ENCODE results near the gene ZNF281. TPM values are rescaled to one million over a fixed set of nuclear protein-coding genes. Genes with fewer than 3 reads are reported as not detected.

ZNF281 gene
- total and polyA plus RNA-seq, 10 donors, result 4.4 to 34.8 (median 21.0) TPM

DNA sequence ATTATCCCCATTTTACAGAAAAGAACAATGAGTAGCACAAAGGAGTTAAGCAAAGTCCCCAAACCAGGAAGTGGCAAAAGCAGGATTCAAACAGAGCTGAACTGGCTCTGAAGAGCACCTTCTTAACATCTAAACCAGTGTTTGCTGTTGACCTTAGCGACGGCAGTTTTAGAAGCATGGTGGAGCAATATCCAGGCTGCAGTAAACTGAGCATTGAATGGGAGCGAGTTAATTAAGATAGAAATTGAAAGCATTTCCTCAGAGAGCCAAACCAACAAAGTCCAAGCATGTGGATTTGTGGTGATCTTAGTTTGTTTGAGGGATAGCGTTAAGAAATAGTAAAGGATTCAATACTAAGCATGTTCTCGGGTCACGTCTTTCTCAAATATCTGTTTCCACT, 13.4 kb upstream of the ZNF281 start:
- Histone ChIP-seq H3K9me3 (no peaks in the 10 kb centered on the region), H3K4me3 (no peak overlapping the region), H3K27me3 (replicated peaks in 1 of 7) (no peaks in the 10 kb centered on the region), H3K4me1 (no peaks in the 10 kb centered on the region), H3K36me3 (no peaks in the 10 kb centered on the region), H3K27ac (no peak overlapping the region)
- WGBS, 5 donors, result 91 to 97% (median 93%) methylated on average over 6 of the region's 6 CpGs
- intact Hi-C loops (cut with DNase I; ENCODE audit: low total_unique reads), result no loop called here
- TF ChIP-seq, protein P1, sequence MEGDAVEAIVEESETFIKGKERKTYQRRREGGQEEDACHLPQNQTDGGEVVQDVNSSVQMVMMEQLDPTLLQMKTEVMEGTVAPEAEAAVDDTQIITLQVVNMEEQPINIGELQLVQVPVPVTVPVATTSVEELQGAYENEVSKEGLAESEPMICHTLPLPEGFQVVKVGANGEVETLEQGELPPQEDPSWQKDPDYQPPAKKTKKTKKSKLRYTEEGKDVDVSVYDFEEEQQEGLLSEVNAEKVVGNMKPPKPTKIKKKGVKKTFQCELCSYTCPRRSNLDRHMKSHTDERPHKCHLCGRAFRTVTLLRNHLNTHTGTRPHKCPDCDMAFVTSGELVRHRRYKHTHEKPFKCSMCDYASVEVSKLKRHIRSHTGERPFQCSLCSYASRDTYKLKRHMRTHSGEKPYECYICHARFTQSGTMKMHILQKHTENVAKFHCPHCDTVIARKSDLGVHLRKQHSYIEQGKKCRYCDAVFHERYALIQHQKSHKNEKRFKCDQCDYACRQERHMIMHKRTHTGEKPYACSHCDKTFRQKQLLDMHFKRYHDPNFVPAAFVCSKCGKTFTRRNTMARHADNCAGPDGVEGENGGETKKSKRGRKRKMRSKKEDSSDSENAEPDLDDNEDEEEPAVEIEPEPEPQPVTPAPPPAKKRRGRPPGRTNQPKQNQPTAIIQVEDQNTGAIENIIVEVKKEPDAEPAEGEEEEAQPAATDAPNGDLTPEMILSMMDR (IDR thresholded peaks at IDR 0.05 in 8 of 11, conservative IDR thresholded peaks at IDR 0.05 in 3 of 11), result no peak
- no peak for TF ChIP-seq POLR2AphosphoS5 (IDR thresholded peaks at IDR 0.05)
- no peak for TF ChIP-seq POLR2A (IDR thresholded peaks at IDR 0.05)
- DNase-seq, result no peak

DNA sequence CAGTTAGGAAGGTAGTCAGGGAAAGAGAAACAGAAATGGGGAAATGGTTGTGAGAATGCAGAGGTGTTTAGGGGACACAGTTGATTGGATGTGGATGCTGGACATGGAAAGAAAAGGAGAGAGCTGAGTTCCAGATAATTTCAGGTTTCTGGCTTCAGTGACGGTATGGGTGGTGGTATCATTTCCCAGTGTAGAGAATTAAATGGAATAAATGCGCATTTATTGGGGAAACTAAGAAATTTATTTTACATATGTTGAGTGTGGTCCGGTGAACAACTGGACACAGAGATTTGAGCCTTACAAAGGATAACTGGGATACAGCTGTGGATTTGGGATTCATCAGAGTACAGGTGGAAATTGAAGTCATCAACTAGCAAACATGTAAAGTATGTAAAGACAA, 12.4 kb upstream of the ZNF281 start:
- H3K4me3 ChIP-seq, result no peak overlapping the region
- no peak for DNase-seq
- H3K36me3 ChIP-seq, result no peaks in the 10 kb centered on the region
- no peaks in the 10 kb centered on the region for H3K9me3 ChIP-seq
- intact Hi-C loops (cut with DNase I; ENCODE audit: low total_unique reads), result no loop called here
- TF ChIP-seq POLR2A (IDR thresholded peaks at IDR 0.05), result no peak
- TF ChIP-seq, protein P1 (IDR thresholded peaks at IDR 0.05 in 8 of 11, conservative IDR thresholded peaks at IDR 0.05 in 3 of 11), result no peak
- no peak for TF ChIP-seq POLR2AphosphoS5 (IDR thresholded peaks at IDR 0.05)
- H3K27me3 ChIP-seq (replicated peaks in 1 of 7), result no peaks in the 10 kb centered on the region
- no peak overlapping the region for H3K27ac ChIP-seq
- no peaks in the 10 kb centered on the region for H3K4me1 ChIP-seq
- WGBS, 5 donors, result 96 to 98% (median 97%) methylated on average over 3 of the region's 3 CpGs

DNA sequence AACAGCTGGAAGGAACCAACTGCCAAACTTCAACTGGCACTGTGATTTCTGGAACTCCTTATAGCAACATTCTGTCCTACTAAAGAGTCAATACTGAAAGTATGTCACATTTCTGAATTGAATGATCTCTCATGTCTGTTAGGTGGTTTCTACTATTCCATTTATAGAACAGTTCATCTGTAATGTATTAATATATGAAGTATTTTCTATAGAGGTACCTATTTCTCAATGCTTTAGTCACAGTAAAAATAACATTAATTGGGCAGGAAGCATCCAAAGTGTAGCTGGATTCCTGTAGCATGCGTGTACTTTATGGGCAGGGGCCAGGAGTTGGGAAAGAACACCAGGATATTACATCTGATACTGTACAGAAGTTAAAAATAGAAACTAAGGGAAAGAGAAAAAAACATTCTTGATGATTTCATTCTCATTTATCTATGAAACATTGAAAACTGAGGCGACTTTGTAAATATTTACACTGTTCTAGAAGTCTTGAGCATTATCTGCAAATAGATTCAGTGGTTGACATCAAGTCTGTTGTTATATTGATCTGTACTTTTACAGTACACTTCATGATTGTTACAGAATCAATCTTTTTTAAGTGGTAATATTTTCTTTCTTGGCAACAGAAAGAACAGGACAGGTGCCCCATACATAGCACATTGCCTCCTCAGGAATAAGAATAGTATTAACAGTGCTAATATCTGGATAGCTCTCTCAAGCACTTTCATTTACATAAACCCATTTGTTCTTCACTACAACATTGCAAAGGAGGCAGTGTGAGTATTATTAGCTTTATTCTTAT, 6.2 kb upstream of the ZNF281 start:
- peak overlapping the region in 4 of 8 donors; percentile 10 to 48 (median 20) for H3K27ac ChIP-seq
- H3K4me1 ChIP-seq, result peaks cover 0 to 16% (median 6%) of the 10 kb centered on the region in 6 donors
- no peaks in the 10 kb centered on the region for H3K36me3 ChIP-seq
- TF ChIP-seq, protein P1 (IDR thresholded peaks at IDR 0.05 in 8 of 11, conservative IDR thresholded peaks at IDR 0.05 in 3 of 11), result no peak
- no peak for TF ChIP-seq POLR2AphosphoS5 (IDR thresholded peaks at IDR 0.05)
- no peak for TF ChIP-seq POLR2A (IDR thresholded peaks at IDR 0.05)
- 39 to 71% (median 45%) methylated on average over 2 of the region's 2 CpGs for WGBS, 5 donors
- no peaks in the 10 kb centered on the region for H3K27me3 ChIP-seq (replicated peaks in 1 of 7)
- intact Hi-C loops (cut with DNase I; ENCODE audit: low total_unique reads), result no loop called here
- DNase-seq, result no peak
- H3K4me3 ChIP-seq, result no peak overlapping the region
- no peaks in the 10 kb centered on the region for H3K9me3 ChIP-seq

DNA sequence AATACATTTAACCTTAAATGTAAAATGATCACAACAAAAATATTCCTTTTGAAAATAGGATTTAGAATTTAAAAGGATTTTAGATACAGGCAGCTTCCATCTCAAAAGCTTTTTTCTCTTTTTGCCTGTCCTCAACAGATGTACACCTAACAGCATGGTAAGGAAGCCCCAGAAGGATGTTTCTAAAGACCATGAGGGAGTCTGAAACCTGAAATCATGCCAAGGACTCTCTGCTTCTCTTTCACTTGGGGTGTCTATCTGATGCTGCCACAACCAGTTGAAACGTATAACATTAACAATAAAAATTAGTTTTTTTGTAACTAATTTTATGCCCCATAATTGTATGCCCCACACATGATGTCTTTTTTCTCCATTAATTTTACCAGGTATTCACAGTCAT, 5.4 kb upstream of the ZNF281 start:
- no peak for DNase-seq
- no peak for TF ChIP-seq POLR2AphosphoS5 (IDR thresholded peaks at IDR 0.05)
- TF ChIP-seq POLR2A (IDR thresholded peaks at IDR 0.05), result no peak
- TF ChIP-seq, protein P1 (IDR thresholded peaks at IDR 0.05 in 8 of 11, conservative IDR thresholded peaks at IDR 0.05 in 3 of 11), result no peak
- intact Hi-C loops (cut with DNase I; ENCODE audit: low total_unique reads), result no loop called here
- no peaks in the 10 kb centered on the region for H3K9me3 ChIP-seq
- peaks cover 6 to 24% (median 14%) of the 10 kb centered on the region in 6 donors for H3K4me1 ChIP-seq
- H3K27me3 ChIP-seq (replicated peaks in 1 of 7), result no peaks in the 10 kb centered on the region
- no peak overlapping the region for H3K4me3 ChIP-seq
- H3K27ac ChIP-seq, result peak overlapping the region in 4 of 8 donors; percentile 10 to 48 (median 20)
- no peaks in the 10 kb centered on the region for H3K36me3 ChIP-seq
- 63 to 82% (median 71%) methylated on average over 1 of the region's 1 CpG for WGBS, 5 donors

All from spleen (tissue), 11 donors.